GM18498 (cell line): ENCODE results near the gene NT5DC2.

Source experiments
- ATAC-seq: cut with Tn5 transposase; IDR thresholded peaks from one replicate; pipeline ENCODE4 v1.9.1; 2021; ENCODE audit warnings: mild to moderate bottlenecking, moderate library complexity; ENCODE audit not compliant: unreplicated experiment

Gene NT5DC2

GRCh38 chr3:52533623-52534280, at the start of gene NT5DC2:
Gene NT5DC2 (minus strand): TSS chr3:52533857. CDS start chr3:52533737, 120 bp downstream.
- ATAC-seq, result peak; percentile 38

DNA sequence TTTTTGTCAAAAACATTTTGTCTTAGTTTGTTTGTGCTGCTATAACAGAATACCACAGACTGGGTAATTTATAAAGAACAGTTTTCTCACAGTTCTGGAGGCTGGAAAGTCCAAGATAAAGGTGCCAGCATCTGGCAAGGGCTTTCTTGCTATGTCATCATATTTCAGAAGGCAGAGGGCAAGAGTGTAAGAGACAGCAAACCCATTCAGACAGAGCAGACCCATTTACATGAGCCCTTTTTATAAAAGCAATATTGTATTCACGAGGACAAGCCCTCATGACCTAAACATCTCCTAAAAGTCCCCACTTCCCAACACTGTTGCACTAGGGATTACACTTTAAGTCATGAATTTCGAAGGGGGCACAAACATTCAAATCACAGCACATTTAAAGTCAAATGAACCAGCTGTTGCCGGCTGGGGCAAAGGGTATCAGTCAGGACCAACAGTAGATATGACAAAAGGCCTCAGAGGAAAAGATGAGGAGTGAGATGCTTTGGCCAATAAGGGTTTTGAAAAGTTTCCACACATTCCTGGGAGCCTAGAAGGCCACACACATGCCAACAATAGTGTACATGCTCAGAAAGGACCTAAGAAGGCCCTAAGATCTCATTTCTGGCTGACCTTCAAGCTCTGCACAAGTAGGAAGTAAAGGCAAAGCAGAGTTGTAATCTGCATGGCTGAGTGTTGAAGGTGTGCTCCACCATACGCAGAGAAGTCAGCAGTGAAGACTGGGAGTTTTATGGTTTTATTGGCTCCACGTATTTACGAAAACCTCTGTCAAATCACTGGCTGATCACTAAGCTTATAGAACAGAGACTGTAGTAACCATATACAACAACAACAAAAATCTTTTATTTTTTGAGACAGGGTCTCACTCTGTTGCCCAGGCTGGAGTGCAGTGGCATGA, 40.7 kb upstream of the NT5DC2 start:
- ATAC-seq, result no peak

GRCh38 chr3:52572221-52572620, 38.6 kb upstream of the NT5DC2 start:
- ATAC-seq, result no peak

DNA sequence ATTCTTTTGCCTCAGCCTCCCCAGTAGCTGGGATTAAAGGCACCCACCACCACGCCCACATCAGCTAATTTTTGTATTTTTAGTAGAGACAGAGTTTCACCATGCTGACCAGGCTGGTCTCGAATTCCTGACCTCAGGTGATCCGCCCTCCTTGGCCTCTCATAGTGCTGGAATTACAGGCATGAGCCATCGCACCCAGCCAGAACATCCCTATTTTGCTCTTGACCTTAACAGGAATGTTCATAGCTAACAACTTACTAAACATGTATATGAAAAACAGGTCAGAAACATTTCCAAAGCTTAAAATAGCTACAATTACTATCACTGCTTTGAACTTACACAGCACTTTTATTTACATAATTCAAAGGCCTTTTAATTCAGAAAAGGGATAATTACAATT, 36.4 kb upstream of the NT5DC2 start:
- ATAC-seq, result no peak

- ATAC-seq, result no peak
Measured at GRCh38 chr3:52568069-52568468, 34.4 kb upstream of the NT5DC2 start.

- ATAC-seq, result no peak
Measured at GRCh38 chr3:52563984-52564383, 30.3 kb upstream of the NT5DC2 start.

- ATAC-seq, result no peak
Measured at GRCh38 chr3:52561028-52561747, 27.5 kb upstream of the NT5DC2 start.

- ATAC-seq, result no peak
Measured at GRCh38 chr3:52558436-52558835, 24.8 kb upstream of the NT5DC2 start.

- ATAC-seq, result no peak
Measured at GRCh38 chr3:52557011-52557960, 23.6 kb upstream of the NT5DC2 start.

DNA sequence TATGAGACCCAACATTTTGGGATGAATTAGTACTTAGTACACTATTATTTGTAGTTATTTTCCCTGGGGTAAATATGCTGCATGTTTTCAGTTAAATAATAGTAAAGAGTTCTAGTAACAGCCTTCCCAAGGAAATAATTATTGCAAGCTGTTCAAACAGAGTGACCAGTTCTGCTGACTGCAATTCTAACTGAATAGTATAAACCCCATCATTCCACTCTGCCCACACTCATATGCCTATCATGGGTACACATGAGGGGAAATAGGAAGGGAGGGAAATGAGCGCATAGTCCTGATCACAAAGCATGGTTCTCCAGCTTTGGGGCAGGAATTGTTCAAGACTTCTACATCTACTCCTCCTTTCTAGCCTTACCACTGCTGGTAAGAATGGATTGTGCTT, 21.4 kb upstream of the NT5DC2 start:
- no peak for ATAC-seq

DNA sequence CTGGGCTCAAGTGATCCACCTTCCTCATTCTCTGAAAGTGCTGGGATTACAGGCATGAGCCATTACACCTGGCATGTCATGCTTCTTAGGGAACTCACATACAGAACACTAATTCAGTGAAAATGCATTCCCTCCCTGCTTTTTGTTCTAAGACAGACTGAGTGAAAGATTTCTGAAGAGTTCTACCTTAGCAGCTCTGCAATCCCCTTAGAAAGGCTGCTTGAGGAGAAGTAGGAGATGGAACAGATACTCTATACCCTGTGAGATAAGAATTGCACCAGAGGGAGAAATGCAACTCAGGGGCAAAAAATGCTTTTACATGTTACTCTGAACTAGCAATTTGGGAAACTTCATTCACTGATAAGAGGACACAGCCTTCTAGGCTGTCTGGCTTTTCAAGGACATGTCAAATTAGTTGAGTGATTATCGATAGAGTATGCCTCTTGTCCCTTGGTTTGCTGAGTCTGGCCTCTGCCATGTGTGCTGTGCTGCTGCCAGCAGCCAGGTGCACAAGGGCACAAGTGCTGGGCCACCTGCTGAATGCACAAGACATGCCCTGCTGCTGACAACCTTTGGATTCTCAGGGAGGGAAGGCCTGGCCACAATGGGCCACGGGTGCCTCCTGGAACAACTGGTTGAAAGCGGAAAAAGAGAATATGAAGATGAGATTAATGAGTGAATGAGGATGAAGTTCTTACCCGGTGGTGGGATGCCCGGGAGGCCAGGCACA, 20.5 kb upstream of the NT5DC2 start:
- no peak for ATAC-seq

DNA sequence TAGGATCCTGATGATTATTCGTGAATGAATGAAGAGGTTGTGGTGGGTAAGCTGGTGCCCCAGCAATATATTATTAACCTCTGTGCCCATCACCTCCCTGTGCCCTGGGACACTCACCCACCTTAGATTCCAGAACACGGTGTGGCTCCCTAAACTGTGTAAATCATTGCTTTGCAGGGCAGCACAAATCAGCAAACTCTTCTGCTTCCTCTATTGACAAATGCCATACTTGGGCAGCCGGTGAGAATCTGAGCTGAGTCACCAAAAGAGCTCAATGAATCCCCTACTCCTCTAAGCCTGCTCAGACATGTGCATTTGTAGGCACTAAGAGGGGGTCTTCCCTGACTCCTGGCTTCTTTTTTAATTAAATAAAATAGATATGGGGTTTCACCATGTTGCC, 18.4 kb upstream of the NT5DC2 start:
- ATAC-seq, result no peak

DNA sequence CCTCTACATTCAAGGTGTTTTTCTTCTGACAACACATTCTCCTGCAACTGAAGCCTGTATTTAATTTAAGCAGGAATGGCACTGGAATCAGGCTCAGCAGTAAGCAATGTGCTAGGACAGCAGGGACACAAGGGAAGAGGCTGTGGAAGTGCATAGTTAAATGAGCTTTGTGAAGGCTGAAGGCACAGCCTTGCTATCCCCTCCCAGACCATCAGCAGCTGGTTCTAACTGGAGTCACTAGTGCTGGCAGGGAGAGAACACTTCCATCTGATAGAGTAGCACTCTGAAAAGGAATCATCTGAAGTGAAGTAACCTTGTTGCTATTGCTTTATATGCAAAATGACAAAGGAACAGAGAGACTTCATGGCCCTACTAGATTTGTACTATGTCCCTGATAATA, 17.5 kb upstream of the NT5DC2 start:
- ATAC-seq, result no peak

- ATAC-seq, result no peak
Measured at GRCh38 chr3:52547143-52547542, 13.5 kb upstream of the NT5DC2 start.

- no peak for ATAC-seq
Measured at GRCh38 chr3:52546111-52546901, 12.6 kb upstream of the NT5DC2 start.

- ATAC-seq, result no peak
Measured at GRCh38 chr3:52544937-52545336, 11.3 kb upstream of the NT5DC2 start.

GRCh38 chr3:52541050-52541449, 7.4 kb upstream of the NT5DC2 start:
- ATAC-seq, result no peak

DNA sequence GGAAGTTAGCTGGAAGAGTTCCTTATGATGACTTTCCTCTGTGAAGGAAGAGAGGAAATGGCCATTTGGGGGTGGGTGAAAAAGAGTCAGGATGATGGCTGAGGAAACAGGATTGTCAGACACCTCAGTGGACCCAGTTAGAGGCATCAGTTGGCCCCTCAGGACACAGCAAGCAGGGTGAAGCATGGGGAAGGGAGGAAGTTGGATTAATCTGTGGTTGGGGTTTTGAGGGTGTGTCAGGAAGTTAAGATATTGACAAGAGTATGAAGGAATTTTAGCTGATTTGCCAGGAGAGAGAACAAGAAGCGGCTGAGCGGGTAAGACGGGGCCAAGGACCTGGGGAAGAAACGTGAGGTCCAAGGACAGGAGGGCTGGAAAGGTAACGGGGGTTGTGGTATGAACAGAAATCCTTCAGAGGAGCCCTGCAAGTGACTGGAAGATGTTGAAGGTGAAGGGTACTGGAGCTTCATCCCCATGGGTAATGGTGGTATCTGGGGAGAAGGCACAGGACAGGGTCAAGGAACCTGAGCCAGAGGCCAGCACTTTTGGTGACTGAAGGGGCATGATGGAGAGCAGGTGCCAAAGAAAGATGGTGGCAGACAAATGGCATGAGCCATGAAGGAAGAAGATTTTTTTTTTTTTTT, 5.5 kb upstream of the NT5DC2 start:
- no peak for ATAC-seq
